SKM-1 treated with dmso at 0.1 percent for 144 hours (cell line): Measurements from ENCODE around the gene HSD11B1L.

Experiments used
- DNase-seq: peaks from one replicate; lab custom pipeline; 2025; ENCODE audit not compliant: unreplicated experiment; lab: John Stamatoyannopoulos, UW

The HSD11B1L gene

DNA sequence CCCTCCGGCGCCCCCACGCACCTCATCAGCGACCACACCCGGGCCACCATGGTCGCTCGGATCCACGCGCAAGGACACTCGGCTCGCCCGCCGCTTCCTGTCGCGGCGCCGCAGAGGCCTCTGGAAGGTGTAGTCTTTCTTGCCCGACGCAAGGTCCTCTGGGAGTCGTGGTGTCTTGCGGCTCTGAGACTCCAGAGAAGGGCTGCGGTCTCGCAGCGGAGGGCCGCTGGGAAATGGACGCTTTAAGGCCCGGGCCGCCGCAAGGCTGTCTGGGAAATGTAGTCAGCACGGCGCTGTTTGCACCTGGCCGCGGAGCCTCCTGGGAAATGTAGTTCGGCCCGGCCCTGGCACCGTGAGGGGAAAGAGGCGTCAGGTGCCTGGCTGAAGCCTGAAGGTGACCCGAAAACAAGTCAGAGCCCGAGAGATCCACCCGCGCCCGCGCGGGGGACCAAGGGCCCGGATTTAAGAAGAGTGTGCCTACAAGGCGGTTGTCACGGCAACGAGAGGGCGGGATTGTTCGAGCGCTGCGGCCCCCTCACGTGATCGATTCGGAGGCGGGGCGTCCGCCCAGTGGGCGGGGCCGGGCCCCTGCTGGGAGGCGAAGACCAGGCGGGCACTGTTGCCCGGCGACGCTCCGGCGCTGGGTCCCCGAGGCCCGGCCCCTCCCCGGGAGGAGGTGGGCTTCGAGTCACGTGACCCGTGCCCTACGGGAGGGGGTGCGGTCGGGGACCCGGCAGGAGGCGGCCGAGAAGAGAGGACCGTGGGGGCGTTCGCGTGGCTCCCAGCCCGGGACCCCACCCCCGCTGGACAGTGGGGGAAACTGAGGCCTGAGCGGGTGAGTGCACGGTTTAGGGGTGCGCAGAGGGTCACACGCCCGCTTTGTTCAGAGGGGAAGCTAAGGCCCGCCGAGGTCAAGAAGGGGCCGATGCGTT, at the start of gene HSD11B1L, which contains the start of gene MICOS13:
Gene HSD11B1L, plus strand, starts transcription at position 591 of the 932 bp plus-strand sequence. CDS start 3,806 bp downstream, outside the sequence.
Gene MICOS13, minus strand, starts transcription at position 80 of the 932 bp plus-strand sequence. Its CDS starts 30 bp downstream, at position 50.
- DNase-seq, result peak; percentile 98

GRCh38 chr19:5631567-5632240, 49.1 kb upstream of the HSD11B1L start:
- no peak for DNase-seq

- DNase-seq, result no peak
Observed at GRCh38 chr19:5632241-5632612, 48.6 kb upstream of the HSD11B1L start.

GRCh38 chr19:5632657-5633056, 48.2 kb upstream of the HSD11B1L start:
- no peak for DNase-seq

GRCh38 chr19:5635427-5635826, 45.4 kb upstream of the HSD11B1L start:
- no peak for DNase-seq

DNA sequence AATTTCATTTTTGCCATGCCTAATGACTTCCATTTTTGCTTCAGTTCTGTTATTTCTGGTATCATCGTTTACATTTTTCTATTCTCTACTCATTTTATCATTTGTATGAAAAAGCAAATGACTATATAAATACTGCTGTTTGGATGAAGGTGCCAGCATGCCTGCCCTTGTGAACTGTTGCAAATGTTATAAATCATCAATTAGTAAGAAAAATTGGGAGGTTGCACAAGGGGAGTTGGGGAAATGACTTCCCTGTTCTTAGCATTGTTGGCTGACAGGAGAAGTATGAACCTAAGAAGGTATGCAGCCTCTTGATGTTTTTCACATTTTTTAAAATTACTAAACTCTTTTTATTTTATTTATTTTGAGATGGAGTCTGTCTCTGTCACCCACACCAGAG, 42.9 kb upstream of the HSD11B1L start:
- no peak for DNase-seq

GRCh38 chr19:5641171-5641570, 39.7 kb upstream of the HSD11B1L start:
- DNase-seq, result no peak

GRCh38 chr19:5642204-5642603, 38.6 kb upstream of the HSD11B1L start:
- no peak for DNase-seq

- DNase-seq, result no peak
Observed at GRCh38 chr19:5643060-5643459, 37.8 kb upstream of the HSD11B1L start.

- no peak for DNase-seq
Observed at GRCh38 chr19:5644037-5644436, 36.8 kb upstream of the HSD11B1L start.

DNA sequence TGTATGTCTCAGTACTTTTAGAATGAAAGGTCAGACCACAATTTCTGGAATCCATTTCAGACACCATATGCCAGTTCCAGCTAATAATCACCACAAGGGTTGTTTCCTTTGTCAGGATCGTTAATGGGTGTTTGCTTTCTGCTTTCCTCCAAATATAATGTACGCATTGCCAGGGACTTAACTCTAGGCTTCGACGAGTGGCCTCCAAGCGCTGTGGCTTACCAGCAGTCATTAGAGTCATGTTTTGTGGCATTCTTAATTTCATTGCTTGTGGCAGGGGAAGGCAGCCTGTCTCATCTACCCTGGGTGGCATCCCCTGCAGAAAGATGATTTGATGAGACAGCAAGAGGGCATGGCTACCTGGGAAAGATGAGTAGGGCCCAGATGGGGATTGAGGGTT, 35.4 kb upstream of the HSD11B1L start:
- DNase-seq, result no peak

DNA sequence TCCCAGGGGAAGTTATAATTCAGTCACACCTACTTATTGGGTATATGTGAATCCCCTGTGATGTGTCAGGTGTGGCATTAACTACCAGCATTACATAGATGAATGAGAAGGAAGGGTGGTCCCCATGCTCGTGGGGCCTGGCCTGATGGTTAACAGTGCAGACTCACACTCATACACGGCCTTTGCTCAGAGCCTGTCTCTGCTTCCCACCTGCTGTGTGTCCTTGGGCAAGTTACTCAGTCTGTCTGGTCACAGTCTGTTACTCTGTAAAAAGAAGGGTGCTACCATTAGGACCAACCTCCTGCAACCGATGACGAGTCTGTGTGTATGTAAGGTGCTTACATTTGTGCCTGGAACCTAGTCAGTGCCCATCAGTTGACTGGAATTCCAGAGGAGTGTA, 34.1 kb upstream of the HSD11B1L start:
- DNase-seq, result no peak

DNA sequence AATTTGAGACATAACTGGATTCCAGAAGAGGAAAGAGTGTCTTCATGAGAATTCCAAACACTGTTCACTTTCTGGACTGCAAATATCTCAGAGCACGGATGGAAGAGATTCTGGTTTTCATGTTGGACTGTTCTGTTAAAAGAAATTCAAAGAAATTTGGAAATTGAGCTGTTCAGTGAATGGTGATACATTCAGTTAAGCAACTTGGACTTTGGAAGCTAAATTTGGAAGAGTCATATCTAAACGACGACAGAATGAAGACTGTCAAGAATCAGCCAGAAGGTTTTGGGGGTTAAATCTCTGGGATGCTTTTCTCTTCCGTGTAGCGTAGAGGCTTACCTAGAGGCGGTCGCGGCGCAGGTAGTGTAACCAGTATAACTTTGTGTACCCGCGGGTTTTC, 32.4 kb upstream of the HSD11B1L start:
- no peak for DNase-seq

- DNase-seq, result no peak
Observed at GRCh38 chr19:5651361-5651760, 29.5 kb upstream of the HSD11B1L start.

GRCh38 chr19:5652261-5652660, 28.6 kb upstream of the HSD11B1L start:
- DNase-seq, result no peak

- no peak for DNase-seq
Observed at GRCh38 chr19:5654931-5655330, 25.9 kb upstream of the HSD11B1L start.

DNA sequence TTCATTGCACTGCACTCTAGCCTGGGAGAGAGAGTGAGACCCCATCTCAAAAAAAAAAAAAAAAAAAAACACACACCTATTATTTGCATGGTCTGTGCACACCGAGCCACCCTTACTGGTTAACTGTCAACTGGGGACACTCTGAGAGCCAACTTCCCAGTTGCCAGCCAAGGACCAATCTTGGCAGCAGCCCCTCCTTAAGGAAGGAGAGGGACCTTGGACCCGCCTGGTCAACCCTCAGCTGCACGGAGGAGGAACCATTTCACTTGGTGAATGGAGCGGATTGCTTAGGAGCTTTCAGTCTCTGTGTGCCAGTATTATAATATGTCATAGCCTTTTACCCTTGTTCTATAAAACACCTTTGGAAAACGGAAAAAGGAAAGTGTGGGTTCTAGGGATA, 25.4 kb upstream of the HSD11B1L start:
- no peak for DNase-seq

DNA sequence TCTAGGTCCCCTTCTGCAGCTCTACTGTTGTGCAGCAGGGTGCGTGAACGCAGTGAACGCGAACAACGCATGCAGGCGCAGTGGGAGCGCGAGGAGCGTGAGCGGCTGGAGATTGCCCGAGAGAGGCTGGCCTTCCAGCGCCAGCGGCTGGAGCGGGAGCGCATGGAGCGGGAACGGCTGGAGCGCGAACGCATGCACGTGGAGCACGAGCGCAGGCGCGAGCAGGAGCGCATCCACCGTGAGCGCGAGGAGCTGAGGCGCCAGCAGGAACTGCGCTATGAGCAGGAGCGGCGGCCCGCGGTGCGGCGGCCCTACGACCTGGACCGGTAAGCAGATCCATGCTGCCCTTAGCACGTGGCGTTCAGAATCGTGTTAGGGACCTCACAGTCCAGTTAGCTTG, 19.3 kb upstream of the HSD11B1L start:
- DNase-seq, result no peak

GRCh38 chr19:5663904-5664303, 16.9 kb upstream of the HSD11B1L start:
- DNase-seq, result no peak

- DNase-seq, result no peak
Observed at GRCh38 chr19:5664515-5664914, 16.3 kb upstream of the HSD11B1L start.

DNA sequence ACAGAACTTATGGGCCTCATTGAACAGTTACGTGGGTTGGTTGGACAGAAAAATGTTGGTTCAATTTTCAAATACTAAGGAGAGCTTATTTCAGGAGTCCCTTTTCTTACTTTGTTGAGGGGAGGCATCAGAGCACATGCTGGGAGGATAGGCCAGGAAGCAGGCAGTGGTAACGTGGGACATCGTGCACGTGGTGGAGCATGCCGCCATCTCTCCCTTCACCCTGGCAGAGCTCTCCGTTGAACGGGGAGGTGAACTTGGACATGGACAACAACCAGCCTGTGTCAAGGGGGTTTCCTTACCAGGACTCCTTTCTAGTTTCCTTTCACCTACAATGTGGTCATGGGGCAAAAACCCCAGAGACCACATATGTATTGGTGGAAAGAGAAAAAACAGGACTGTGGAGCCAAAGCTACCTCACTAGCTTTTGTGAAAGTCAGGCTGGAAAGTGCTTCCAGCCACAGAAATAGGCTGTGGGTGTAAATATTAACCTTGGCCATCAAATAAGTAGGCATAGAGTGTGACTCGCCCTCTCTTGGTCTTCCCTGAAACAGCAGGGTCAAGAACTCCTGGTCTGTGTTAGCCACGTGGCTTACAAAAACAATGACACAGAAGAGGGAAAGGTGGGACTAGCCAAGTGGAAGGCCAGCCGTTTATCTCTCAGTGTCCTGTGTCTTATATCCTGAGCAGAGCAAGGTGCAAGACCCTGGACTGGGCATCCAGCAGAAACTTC, 14.9 kb upstream of the HSD11B1L start:
- DNase-seq, result no peak
